Head of caudate nucleus (tissue), 42 donors: ENCODE results near the gene POU2F3.
A peak's percentile ranks its signal among the peaks of the same experiment; 100 is the strongest.

Source experiments
- DNase-seq, 42 donors: peaks; one replicate each; pipeline versions ENCODE4 v3.0.0 to v3.0.0-alpha.2; 2020 to 2021; ENCODE audit warnings: mixed read lengths in 7 of 42
- intact Hi-C: fragments of 100-400 bp; cut with DNase I; formaldehyde crosslinking; loops from one replicate; pipeline ENCODE4 v1.15.0; 2022

Gene POU2F3

GRCh38 chr11:120209746-120210625 lies 30.0 kb upstream of the POU2F3 start:
- intact Hi-C loops = no loop called here
- peak in 3 of 42 donors; percentile 23 to 70 (median 47) for DNase-seq

GRCh38 chr11:120210626-120211521 lies 29.1 kb upstream of the POU2F3 start, which contains the start of gene OAF:
TSS of gene OAF (plus strand) at chr11:120211032. CDS start at chr11:120211280, 248 bp downstream.
- peak in 41 of 42 donors; percentile 31 to 89 (median 64) for DNase-seq
- intact Hi-C loops = no loop called here

- no peak for DNase-seq
- intact Hi-C loops = no loop called here
Measured at GRCh38 chr11:120211522-120212258, 28.2 kb upstream of the POU2F3 start.

GRCh38 chr11:120212259-120212878 lies 27.6 kb upstream of the POU2F3 start:
- no peak for DNase-seq
- intact Hi-C loops = no loop called here

GRCh38 chr11:120212926-120213325 lies 27.0 kb upstream of the POU2F3 start:
- no peak for DNase-seq
- intact Hi-C loops = no loop called here

- intact Hi-C loops = no loop called here
- no peak for DNase-seq
Measured at GRCh38 chr11:120214581-120214980, 25.4 kb upstream of the POU2F3 start.

- DNase-seq = no peak
- intact Hi-C loops = no loop called here
Measured at GRCh38 chr11:120215634-120216033, 24.3 kb upstream of the POU2F3 start.

- intact Hi-C loops = no loop called here
- no peak for DNase-seq
Measured at GRCh38 chr11:120216426-120217102, 23.4 kb upstream of the POU2F3 start.

- no peak for DNase-seq
- intact Hi-C loops = no loop called here
Measured at GRCh38 chr11:120217526-120217925, 22.4 kb upstream of the POU2F3 start.

- intact Hi-C loops = no loop called here
- DNase-seq = peak; percentile 45 to 91 (median 76)
Measured at GRCh38 chr11:120217941-120218694, 21.8 kb upstream of the POU2F3 start.

- no peak for DNase-seq
- intact Hi-C loops = no loop called here
Measured at GRCh38 chr11:120218695-120219033, 21.3 kb upstream of the POU2F3 start.

GRCh38 chr11:120219232-120219937 lies 20.6 kb upstream of the POU2F3 start:
- DNase-seq = no peak
- intact Hi-C loops = no loop called here

GRCh38 chr11:120219938-120220746 lies 19.8 kb upstream of the POU2F3 start:
- intact Hi-C loops = no loop called here

GRCh38 chr11:120220747-120221037 lies 19.2 kb upstream of the POU2F3 start:
- intact Hi-C loops = no loop called here
- peak in 1 of 42 donors; percentile 58 for DNase-seq

More at GRCh38 chr11:120219938-120220746, 19.8 kb upstream of the POU2F3 start:
- peak in 4 of 42 donors; percentile 24 to 56 (median 40) for DNase-seq

GRCh38 chr11:120221115-120221752 lies 18.7 kb upstream of the POU2F3 start:
- intact Hi-C loops = no loop called here
- DNase-seq = no peak

- intact Hi-C loops = no loop called here
- no peak for DNase-seq
Measured at GRCh38 chr11:120222916-120223315, 17.0 kb upstream of the POU2F3 start.
